ENCODE measurements around the gene STAB1. TPM values are rescaled to one million over a fixed set of nuclear protein-coding genes. Genes with fewer than 3 reads are reported as not detected.

Gene STAB1
- total and polyA plus RNA-seq, 2 experiments from 2014 or later: 3.0 to 4.6 TPM

DNA sequence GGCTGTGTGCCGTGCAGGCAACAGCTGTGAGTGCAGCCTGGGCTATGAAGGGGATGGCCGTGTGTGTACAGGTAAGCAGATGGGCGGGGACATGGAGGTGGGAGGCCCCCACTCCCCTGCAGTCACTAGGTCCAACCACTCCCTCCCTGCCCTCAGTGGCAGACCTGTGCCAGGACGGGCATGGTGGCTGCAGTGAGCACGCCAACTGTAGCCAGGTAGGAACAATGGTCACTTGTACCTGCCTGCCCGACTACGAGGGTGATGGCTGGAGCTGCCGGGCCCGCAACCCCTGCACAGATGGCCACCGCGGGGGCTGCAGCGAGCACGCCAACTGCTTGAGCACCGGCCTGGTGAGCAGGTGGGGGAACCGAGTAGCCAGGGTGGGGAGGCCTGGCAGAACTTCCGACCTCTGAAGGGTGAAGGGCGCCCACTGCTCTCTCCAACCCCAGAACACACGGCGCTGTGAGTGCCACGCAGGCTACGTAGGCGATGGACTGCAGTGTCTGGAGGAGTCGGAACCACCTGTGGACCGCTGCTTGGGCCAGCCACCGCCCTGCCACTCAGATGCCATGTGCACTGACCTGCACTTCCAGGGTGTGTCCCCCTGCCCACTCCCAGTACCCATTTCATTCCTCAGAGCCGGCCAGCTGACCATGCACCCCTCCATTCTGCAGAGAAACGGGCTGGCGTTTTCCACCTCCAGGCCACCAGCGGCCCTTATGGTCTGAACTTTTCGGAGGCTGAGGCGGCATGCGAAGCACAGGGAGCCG is 26.9 kb downstream of the STAB1 start:
- Histone ChIP-seq H3K27me3 (no peaks in the 10 kb centered on the region), H3K9me3 (ENCODE audit: low read depth) (no peaks in the 10 kb centered on the region), H3K79me2 (no peaks in the 10 kb centered on the region), H3K4me3 (no peak overlapping the region), H3K9me2 (replicated peaks; ENCODE audit: insufficient read depth) (no peaks in the 10 kb centered on the region), H3K4me1 (ENCODE audit: insufficient read depth) (peaks cover 7% of the 10 kb centered on the region), H3K36me3 (replicated peaks; ENCODE audit: insufficient read depth, low read depth) (no peaks in the 10 kb centered on the region), H3K4me2 (no peak overlapping the region), H2AFZ (no peak overlapping the region), H4K20me1 (ENCODE audit: insufficient read depth, poor library complexity, severe bottlenecking) (no peaks in the 10 kb centered on the region), H3K27ac (no peak overlapping the region)
- TF ChIP-seq EZH2 (IDR thresholded peaks at IDR 0.05; ENCODE audit: borderline replicate concordance): no peak
- no peak for TF ChIP-seq EZH2phosphoT487 (IDR thresholded peaks at IDR 0.05; ENCODE audit: low read depth, severe bottlenecking, unreplicated experiment)
- TF ChIP-seq, protein P1, sequence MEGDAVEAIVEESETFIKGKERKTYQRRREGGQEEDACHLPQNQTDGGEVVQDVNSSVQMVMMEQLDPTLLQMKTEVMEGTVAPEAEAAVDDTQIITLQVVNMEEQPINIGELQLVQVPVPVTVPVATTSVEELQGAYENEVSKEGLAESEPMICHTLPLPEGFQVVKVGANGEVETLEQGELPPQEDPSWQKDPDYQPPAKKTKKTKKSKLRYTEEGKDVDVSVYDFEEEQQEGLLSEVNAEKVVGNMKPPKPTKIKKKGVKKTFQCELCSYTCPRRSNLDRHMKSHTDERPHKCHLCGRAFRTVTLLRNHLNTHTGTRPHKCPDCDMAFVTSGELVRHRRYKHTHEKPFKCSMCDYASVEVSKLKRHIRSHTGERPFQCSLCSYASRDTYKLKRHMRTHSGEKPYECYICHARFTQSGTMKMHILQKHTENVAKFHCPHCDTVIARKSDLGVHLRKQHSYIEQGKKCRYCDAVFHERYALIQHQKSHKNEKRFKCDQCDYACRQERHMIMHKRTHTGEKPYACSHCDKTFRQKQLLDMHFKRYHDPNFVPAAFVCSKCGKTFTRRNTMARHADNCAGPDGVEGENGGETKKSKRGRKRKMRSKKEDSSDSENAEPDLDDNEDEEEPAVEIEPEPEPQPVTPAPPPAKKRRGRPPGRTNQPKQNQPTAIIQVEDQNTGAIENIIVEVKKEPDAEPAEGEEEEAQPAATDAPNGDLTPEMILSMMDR (IDR thresholded peaks at IDR 0.05; ENCODE audit: poor library complexity): no peak
- 91% methylated on average over 33 of the region's 33 CpGs for WGBS (ENCODE audit: low lambda C conversion rate, missing lambda C conversion rate)
- no peak for DNase-seq (ENCODE audit: low spot score)

DNA sequence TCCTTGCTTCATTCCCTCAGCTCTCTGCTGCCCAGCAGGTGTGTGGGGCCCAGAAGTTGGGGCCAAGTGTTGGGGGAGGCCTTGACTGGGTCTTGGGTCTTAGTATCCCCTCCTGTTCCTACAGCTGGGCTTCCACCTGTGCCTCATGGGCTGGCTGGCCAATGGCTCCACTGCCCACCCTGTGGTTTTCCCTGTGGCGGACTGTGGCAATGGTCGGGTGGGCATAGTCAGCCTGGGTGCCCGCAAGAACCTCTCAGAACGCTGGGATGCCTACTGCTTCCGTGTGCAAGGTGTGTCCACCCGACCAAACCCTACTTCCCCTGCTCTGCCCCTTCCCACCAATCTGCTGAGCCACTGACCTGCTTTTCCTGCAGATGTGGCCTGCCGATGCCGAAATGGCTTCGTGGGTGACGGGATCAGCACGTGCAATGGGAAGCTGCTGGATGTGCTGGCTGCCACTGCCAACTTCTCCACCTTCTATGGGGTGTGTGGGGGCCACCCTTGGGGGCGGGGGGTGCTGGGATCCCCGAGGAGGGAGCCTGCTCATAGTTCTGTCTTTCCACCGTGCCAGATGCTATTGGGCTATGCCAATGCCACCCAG is 27.6 kb downstream of the STAB1 start:
- TF ChIP-seq, protein P1 (IDR thresholded peaks at IDR 0.05; ENCODE audit: poor library complexity): no peak
- no peak for TF ChIP-seq EZH2phosphoT487 (IDR thresholded peaks at IDR 0.05; ENCODE audit: low read depth, severe bottlenecking, unreplicated experiment)
- TF ChIP-seq EZH2 (IDR thresholded peaks at IDR 0.05; ENCODE audit: borderline replicate concordance): no peak
- H3K4me2 ChIP-seq: no peak overlapping the region
- no peak overlapping the region for H3K27ac ChIP-seq
- H4K20me1 ChIP-seq (ENCODE audit: insufficient read depth, poor library complexity, severe bottlenecking): no peaks in the 10 kb centered on the region
- H3K36me3 ChIP-seq (replicated peaks; ENCODE audit: insufficient read depth, low read depth): no peaks in the 10 kb centered on the region
- DNase-seq (ENCODE audit: low spot score): no peak
- H3K79me2 ChIP-seq: no peaks in the 10 kb centered on the region
- no peak overlapping the region for H3K4me3 ChIP-seq
- H3K4me1 ChIP-seq (ENCODE audit: insufficient read depth): peaks cover 7% of the 10 kb centered on the region
- no peaks in the 10 kb centered on the region for H3K9me3 ChIP-seq (ENCODE audit: low read depth)
- H3K9me2 ChIP-seq (replicated peaks; ENCODE audit: insufficient read depth): no peaks in the 10 kb centered on the region
- no peaks in the 10 kb centered on the region for H3K27me3 ChIP-seq
- WGBS (ENCODE audit: low lambda C conversion rate, missing lambda C conversion rate): 90% methylated on average over 14 of the region's 14 CpGs
- H2AFZ ChIP-seq: no peak overlapping the region

DNA sequence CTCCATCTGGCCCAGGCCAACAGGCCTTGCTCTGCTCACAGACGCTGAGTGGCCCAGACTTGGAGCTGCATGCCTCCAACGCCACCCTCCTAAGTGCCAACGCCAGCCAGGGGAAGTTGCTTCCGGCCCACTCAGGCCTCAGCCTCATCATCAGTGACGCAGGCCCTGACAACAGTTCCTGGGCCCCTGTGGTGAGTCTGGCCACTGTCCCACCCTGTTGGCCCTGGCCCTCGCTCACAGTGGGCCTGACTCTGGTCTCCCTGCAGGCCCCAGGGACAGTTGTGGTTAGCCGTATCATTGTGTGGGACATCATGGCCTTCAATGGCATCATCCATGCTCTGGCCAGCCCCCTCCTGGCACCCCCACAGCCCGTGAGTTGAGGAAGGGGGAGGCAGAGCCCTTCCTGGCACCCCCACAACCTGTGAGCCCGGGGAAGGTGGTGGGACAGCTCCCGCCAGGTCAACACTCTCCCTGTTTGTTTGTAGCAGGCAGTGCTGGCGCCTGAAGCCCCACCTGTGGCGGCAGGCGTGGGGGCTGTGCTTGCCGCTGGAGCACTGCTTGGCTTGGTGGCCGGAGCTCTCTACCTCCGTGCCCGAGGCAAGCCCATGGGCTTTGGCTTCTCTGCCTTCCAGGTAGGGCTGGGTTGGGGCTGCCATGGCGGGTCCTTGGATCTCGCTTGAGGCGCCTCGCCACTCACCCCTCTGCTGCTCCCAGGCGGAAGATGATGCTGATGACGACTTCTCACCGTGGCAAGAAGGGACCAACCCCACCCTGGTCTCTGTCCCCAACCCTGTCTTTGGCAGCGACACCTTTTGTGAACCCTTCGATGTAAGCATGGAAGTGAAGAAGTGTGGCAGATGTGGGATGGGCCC is 28.5 kb downstream of the STAB1 start:
- WGBS (ENCODE audit: low lambda C conversion rate, missing lambda C conversion rate): 93% methylated on average over 26 of the region's 26 CpGs
- Histone ChIP-seq H3K36me3 (replicated peaks; ENCODE audit: insufficient read depth, low read depth) (no peaks in the 10 kb centered on the region), H3K27ac (no peak overlapping the region), H3K79me2 (no peaks in the 10 kb centered on the region), H3K9me2 (replicated peaks; ENCODE audit: insufficient read depth) (no peaks in the 10 kb centered on the region), H3K4me3 (no peak overlapping the region), H3K4me1 (ENCODE audit: insufficient read depth) (peaks cover 7% of the 10 kb centered on the region), H2AFZ (no peak overlapping the region), H4K20me1 (ENCODE audit: insufficient read depth, poor library complexity, severe bottlenecking) (no peaks in the 10 kb centered on the region), H3K9me3 (ENCODE audit: low read depth) (no peaks in the 10 kb centered on the region), H3K27me3 (no peaks in the 10 kb centered on the region), H3K4me2 (no peak overlapping the region)
- TF ChIP-seq, protein P1 (IDR thresholded peaks at IDR 0.05; ENCODE audit: poor library complexity): no peak
- DNase-seq (ENCODE audit: low spot score): no peak
